Rectal smooth muscle tissue (tissue), 1 donor: ENCODE results near the gene TPRN.

Experiments used
- H3K27ac ChIP-seq: one replicate; pipeline ENCODE4 v1.7.0; 2013; ENCODE audit warnings: low read depth, low read length, inconsistent platforms
- H3K27me3 ChIP-seq: one replicate; pipeline ENCODE4 v1.7.0; 2013; ENCODE audit warnings: low read length; ENCODE audit not compliant: control insufficient read depth, insufficient read depth
- H3K36me3 ChIP-seq: one replicate; pipeline ENCODE4 v1.7.0; 2013; ENCODE audit warnings: low read length; ENCODE audit not compliant: control insufficient read depth, insufficient read depth
- H3K4me1 ChIP-seq: one replicate; pipeline ENCODE4 v1.7.0; 2013; ENCODE audit warnings: low read length; ENCODE audit not compliant: control insufficient read depth, insufficient read depth
- H3K4me3 ChIP-seq: one replicate; pipeline ENCODE4 v1.7.0; 2013; ENCODE audit warnings: low read length
- H3K9ac ChIP-seq: one replicate; pipeline ENCODE4 v1.7.0; 2013; ENCODE audit warnings: low read length

TPRN gene

DNA sequence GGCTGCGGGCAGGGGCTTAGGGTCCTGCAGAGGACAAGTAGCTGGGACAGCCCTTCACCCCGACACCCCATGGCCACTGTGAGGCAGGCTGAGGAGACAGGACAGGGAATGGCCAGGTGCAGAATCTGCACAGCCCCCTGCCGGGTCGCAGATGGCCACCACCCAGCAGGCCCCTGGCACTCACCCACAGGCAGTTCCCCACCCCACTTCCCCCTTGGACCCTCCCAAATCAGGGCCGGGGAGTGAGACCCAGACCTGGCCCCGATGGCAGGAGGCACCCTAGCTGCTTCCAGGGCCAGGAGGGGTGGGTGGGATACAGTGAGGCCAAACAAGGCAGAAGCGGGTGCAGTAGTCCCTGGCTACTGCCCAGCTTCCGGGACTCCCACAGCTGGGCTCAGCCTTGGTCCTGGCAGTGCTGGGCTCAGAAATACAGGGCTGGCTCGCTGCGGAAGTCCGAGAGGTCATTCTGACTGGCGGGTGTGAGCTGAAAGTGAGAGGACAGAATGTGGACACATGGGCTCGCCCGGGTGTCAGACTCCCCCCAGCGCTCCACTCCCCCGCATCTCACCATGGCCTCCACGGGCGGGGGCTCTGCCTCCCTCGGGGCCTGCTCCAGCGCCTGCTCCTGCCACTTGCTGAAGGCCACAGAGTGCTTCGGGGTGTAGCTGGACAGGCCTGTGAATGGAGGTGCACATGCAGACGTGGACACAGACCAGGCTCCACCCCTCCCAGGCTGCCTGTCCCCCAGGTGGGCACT lies 8.7 kb downstream of the TPRN start:
- Histone ChIP-seq H3K36me3 (peaks cover 18% of the 10 kb centered on the region), H3K27me3 (no peaks in the 10 kb centered on the region), H3K9ac (no peak overlapping the region), H3K27ac (no peak overlapping the region), H3K4me3 (no peak overlapping the region), H3K4me1 (peaks cover 20% of the 10 kb centered on the region)

DNA sequence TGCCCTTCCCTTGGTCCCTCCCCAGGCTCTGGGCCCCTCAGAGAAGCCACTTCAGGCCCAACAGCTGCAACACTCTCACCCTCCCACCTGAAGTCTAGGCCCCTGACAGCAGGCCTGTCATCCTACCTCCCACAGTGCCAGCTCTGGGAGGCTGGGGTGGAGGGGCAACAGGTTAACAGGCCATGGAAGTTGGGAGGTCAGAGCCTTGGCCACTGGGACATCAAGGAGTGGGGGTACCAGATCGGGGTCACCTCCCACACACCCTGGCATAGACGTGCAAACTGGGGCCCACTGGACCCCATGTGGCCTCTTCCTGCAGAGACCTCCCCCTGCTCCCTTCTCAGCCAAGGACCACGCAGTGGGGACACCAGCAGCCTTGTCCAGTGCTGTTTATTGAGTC lies 9.3 kb downstream of the TPRN start:
- Histone ChIP-seq H3K27ac (no peak overlapping the region), H3K4me3 (no peak overlapping the region), H3K9ac (no peak overlapping the region), H3K36me3 (peaks cover 18% of the 10 kb centered on the region), H3K27me3 (no peaks in the 10 kb centered on the region), H3K4me1 (peaks cover 24% of the 10 kb centered on the region)

DNA sequence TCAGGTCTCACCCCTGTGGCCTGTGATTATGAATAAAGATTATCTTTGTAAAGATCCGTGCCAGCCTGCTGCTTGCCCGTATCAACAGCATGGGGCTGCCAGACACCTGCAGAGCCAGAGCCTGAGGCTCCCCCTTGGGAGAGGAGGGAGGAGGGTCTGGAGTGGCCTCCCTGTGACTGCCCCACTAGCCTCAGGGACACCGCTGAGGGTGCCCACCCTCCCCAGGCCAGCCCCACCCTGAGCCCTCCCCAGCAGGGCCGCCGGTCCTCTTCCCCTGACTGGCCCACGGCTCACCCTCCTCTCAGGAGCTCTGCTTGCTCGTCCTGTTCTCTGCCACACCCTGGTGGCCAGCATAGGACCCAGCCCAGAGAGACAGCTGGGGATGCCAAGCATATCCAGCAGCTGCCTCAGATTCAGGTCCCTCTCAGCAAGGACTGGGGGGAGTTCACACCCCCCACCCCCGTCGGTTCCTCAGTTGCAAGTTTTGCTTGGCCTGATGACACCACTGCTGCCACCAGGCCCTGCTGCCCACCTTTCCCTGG lies 10.2 kb downstream of the TPRN start:
- Histone ChIP-seq H3K9ac (no peak overlapping the region), H3K4me3 (no peak overlapping the region), H3K4me1 (peaks cover 24% of the 10 kb centered on the region), H3K36me3 (peaks cover 24% of the 10 kb centered on the region), H3K27ac (no peak overlapping the region), H3K27me3 (no peaks in the 10 kb centered on the region)

DNA sequence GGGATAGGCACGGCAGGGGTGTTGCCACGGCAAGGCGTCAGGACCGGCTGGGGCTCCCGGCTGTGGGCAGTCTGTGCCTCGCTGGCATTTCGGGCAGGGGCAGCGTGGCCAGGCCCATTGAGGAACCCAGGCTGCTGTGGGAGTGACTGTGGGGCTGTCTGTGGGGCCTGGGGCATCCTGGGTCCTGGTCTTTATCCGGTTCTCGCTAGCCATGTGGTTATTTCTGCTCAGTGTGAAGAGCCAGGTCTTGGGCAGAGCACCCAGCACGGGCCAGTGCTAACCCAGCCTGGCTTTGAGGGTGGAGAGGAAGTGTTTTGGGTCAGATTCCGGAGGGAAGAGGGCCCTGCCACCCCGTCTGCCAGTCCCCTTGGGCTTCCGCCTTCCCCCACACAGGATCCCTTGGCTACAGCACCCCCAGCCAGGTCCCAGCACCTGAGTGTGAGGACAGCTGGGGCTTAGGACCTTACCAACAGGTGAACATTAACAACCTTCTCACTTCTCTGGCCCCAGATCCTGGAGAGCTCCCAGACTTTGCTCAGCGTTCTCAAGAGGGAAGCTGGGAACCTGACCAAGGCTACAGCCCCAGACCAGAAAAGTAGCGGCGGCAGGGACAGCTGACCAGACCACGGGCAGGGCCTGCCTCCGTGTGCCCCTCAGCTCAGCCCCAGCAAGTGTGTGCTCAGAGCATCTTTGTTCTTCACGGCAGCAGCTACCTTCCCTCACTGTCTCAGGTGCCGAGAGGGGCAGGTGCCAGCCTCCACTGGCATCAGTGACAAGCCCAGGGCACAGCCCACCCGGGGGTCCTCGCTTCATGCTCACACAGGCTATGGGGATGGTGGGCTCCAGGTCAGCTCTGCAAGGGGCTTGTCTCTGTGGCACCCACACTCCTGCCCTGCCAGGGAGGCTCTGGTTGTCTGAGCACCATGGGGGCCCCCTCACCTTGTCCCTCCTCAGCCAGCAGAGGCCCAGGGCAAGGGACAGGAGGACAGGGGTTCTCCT lies 10.9 kb downstream of the TPRN start:
- Histone ChIP-seq H3K4me3 (peak overlapping the region; percentile 92), H3K9ac (peak overlapping the region; percentile 58), H3K27ac (peak overlapping the region; percentile 91), H3K27me3 (no peaks in the 10 kb centered on the region), H3K36me3 (peaks cover 24% of the 10 kb centered on the region), H3K4me1 (peaks cover 24% of the 10 kb centered on the region)

DNA sequence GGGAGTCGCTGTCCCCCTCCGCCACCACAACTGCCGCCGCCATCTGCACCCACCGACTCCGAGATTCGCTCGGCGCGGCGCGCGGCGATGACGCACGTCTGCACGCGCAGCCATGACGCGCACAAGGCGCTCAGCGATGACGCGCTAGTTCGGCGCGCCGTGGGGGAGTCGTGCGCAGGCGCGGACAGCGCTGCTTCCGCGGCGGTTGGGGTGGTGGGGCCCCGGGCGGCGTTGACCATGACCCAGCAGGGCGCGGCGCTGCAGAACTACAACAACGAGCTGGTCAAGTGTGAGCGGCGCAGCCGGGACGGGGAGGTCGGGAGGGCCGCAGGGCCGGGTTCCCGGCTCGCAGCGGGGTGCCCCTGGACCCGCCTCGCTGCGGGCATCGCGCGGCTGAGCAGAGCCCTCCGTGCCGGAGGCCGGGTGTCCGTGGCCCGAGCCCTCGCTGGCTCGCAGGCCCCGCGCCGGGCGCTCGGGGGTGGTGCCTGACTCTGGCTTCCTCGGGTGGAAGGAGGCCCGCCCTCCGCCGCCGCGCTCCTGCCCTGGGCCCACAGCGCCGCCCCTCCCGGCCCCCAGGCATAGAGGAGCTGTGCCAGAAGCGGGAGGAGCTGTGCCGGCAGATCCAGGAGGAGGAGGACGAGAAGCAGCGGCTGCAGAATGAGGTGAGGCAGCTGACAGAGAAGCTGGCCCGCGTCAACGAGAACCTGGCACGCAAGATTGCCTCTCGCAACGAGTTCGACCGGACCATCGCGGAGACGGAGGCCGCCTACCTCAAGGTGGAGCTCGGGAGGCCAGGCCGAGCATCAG lies 11.8 kb downstream of the TPRN start, which contains the start of the genes ANAPC2 and SSNA1:
Gene ANAPC2 (minus strand): TSS at position 71 of the 807 bp plus-strand sequence. CDS start 28 bp downstream, at position 43.
Gene SSNA1 (plus strand): TSS at position 187 of the 807 bp plus-strand sequence. CDS start 51 bp downstream, at position 238.
- Histone ChIP-seq H3K27ac (peak within 1 kb of the TSS; percentile 91), H3K36me3 (peaks cover 26% of the 10 kb centered on the region), H3K4me1 (peaks cover 24% of the 10 kb centered on the region), H3K4me3 (peak within 1 kb of the TSS; percentile 92), H3K27me3 (no peaks in the 10 kb centered on the region), H3K9ac (peak within 1 kb of the TSS; percentile 90)

DNA sequence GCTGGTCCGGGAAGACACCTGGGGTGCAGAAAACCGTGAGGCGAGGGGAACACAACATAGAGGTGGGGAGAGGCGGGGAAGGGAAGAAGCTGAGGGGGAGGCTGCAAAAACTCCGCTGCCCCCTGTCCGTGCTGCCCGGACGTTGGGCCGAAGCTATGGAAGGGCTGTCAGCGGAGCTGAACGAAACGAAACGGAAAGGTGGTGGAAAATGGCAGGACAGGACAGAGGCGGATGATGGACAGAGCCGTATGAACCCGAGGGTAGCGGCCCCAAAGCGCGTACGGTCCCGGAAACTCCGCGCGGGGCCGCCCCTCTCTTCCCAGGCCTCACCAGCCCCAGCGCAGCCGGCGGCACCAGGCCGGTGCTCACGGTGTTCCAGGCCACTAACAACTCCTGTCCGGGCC lies 12.5 kb downstream of the TPRN start:
- H3K4me1 ChIP-seq, result peaks cover 24% of the 10 kb centered on the region
- H3K36me3 ChIP-seq, result peaks cover 32% of the 10 kb centered on the region

DNA sequence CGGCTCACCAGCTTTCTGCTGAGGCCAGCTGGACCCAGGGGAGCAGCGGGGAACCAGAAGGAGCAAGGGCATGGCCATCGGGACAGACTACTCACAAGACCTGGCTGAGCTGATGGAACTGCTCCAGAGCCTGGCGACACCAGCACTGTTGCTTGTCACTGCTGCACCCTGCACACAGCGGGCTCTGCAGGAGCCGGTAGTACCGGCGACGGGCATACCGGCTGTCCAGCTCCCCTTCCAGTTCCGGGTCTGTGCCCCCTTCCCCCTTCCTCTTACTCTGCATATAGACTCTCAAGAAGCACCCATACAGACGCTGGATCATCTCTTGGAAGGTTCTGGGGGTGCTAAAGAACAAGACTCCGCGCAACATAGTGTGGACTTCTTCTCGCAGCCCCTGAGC lies 13.2 kb downstream of the TPRN start:
- no peak overlapping the region for H3K9ac ChIP-seq
- no peaks in the 10 kb centered on the region for H3K27me3 ChIP-seq
- peaks cover 24% of the 10 kb centered on the region for H3K4me1 ChIP-seq
- H3K36me3 ChIP-seq, result peaks cover 39% of the 10 kb centered on the region
- H3K4me3 ChIP-seq, result peak overlapping the region; percentile 90
- H3K27ac ChIP-seq, result no peak overlapping the region

More for the DNA sequence above, 12.5 kb downstream of the TPRN start:
- peak overlapping the region; percentile 90 for H3K4me3 ChIP-seq
- H3K9ac ChIP-seq, result peak overlapping the region; percentile 66
- peak overlapping the region; percentile 91 for H3K27ac ChIP-seq
- no peaks in the 10 kb centered on the region for H3K27me3 ChIP-seq

DNA sequence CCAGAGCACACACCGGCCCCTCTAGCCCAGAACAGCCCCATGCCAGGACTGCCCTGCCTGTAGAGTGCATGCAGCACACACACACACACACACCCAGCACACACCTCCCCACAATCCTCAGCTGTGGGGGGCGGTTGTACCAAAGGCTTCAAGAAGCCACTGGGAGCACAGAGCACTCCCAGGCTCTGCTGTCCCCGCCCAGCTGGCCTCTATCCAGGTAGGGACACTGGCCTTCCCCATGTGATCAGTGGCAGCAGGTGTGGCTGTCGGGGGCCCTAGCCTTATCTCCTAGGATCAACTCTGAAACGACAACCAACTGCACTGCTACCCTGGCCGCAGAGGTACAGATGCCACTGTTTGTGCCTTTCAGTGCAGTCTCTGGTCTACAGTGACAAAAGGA lies 14.2 kb downstream of the TPRN start:
- no peak overlapping the region for H3K27ac ChIP-seq
- no peaks in the 10 kb centered on the region for H3K27me3 ChIP-seq
- peaks cover 24% of the 10 kb centered on the region for H3K4me1 ChIP-seq
- H3K4me3 ChIP-seq, result peak overlapping the region; percentile 20
- H3K36me3 ChIP-seq, result peaks cover 34% of the 10 kb centered on the region
- no peak overlapping the region for H3K9ac ChIP-seq

DNA sequence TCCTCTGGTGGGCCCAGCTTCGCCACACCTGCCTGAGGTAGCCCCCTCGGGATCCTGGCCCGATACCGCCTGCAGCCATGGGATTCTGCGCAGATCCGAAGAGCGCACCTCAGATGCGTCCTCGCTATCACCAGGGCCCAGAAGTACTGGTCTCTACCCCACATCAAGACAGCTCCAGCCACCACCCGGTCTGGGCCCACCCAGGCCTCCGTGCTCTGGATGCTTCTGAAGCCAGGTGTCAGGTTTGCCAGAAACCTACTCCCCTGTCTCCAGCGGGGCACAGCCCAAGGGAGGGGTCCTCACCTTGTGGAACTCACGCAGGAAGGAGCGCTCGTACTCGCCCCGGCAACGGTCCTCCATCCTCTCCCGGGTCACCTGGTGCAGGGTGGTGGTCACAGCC lies 14.6 kb downstream of the TPRN start:
- no peak overlapping the region for H3K4me3 ChIP-seq
- no peak overlapping the region for H3K9ac ChIP-seq
- peaks cover 30% of the 10 kb centered on the region for H3K36me3 ChIP-seq
- H3K4me1 ChIP-seq, result peaks cover 24% of the 10 kb centered on the region
- H3K27me3 ChIP-seq, result no peaks in the 10 kb centered on the region
- no peak overlapping the region for H3K27ac ChIP-seq

DNA sequence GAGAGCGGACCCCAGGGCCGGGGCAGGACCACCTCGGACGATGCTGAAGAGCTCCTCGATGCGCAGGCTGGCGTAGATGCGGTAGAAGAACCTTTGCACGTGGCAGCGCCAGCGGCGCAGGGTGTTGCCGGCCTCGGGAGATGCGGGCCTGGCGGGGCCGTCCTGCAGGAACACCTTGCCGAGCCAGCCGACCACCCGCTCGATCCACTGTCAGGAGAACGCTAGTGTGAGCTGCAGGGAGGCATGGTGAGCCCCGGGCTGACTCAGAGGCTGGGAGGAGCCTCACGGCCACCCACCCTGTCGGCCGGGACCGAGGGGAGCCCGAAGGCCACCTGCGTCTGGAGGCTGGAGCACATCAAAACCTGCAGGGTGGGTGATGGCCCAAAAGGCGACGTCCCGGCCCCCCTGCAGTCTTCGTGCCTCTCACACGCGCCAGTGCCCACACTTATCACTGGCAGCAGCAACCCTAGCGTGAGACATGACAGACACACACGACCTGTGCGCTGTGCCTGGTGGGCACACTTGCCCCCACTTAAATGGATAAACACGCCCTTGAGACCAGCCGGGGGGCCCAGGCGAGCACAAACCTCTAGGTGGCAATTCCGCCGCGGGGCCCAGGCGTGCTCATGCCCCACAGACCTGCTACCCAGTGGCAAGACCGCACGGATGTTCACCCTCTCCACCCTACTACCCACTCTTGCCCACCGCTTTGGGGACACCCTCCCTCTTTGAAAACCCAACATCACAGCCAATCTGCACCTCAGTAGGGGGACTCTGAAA lies 15.5 kb downstream of the TPRN start:
- Histone ChIP-seq H3K9ac (no peak overlapping the region), H3K27ac (no peak overlapping the region), H3K36me3 (peaks cover 32% of the 10 kb centered on the region), H3K4me3 (no peak overlapping the region), H3K4me1 (peaks cover 24% of the 10 kb centered on the region), H3K27me3 (no peaks in the 10 kb centered on the region)

DNA sequence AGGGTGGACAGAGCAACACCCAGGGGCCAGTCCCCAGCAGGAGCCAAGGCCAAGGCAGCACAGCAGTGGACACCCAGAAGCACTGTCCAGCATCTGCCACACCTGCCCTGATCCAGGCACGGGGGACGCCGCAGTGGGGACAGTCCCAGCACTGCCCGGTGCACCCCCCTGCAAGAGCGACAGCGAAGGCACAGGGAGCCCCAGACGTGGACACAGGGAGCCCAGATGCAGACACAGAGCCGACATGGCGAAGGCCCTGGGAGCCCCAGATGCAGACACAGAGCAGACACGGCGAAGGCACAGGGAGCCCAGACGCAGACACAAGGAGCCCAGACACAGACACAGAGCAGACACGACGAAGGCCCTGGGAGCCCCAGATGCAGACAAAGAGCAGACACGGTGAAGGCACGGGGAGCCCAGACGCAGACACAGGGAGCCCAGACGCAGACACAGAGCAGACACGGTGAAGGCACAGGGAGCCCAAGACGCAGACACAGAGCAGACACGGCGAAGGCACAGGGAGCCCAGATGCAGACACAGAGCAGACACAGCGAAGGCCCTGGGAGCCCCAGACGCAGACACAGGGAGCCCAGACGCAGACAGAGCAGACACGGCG lies 16.5 kb downstream of the TPRN start:
- Histone ChIP-seq H3K27ac (no peak overlapping the region), H3K36me3 (peaks cover 32% of the 10 kb centered on the region), H3K4me1 (peaks cover 14% of the 10 kb centered on the region), H3K4me3 (no peak overlapping the region), H3K9ac (no peak overlapping the region), H3K27me3 (no peaks in the 10 kb centered on the region)
